Ectodermal cell (in vitro differentiated cells): ENCODE measurements around the gene POF1B.

Experiments
- H3K27ac ChIP-seq: 2 replicates; pipeline ENCODE4 v1.7.0; 2013; ENCODE audit warnings: mild to moderate bottlenecking, low read depth, low read length; ENCODE audit not compliant: insufficient read depth, poor library complexity, severe bottlenecking
- H3K27me3 ChIP-seq: 2 replicates; pipeline ENCODE4 v1.7.0; 2013; ENCODE audit warnings: mild to moderate bottlenecking, low read length; ENCODE audit not compliant: insufficient read depth, control insufficient read depth, poor library complexity, severe bottlenecking
- H3K36me3 ChIP-seq: one replicate; pipeline ENCODE4 v1.7.0; 2013; ENCODE audit warnings: low read length; ENCODE audit not compliant: control insufficient read depth, insufficient read depth
- H3K4me1 ChIP-seq: one replicate; pipeline ENCODE4 v1.7.0; 2013; ENCODE audit warnings: low read length; ENCODE audit not compliant: control insufficient read depth, insufficient read depth
- H3K4me3 ChIP-seq: 2 replicates; pipeline ENCODE4 v1.7.0; 2013; ENCODE audit warnings: low read depth, low read length, control low read depth; ENCODE audit not compliant: insufficient read depth
- H3K9me3 ChIP-seq: 2 replicates; pipeline ENCODE4 v1.7.0; 2013; ENCODE audit warnings: mild to moderate bottlenecking, low read length, moderate library complexity; ENCODE audit not compliant: control insufficient read depth
- WGBS, 2 experiments: methylation state at CpG; one replicate each; pipeline ENCODE4 v1.1.7; 2013; ENCODE audit warnings: missing lambda C conversion rate in 2 of 2; 5-methylcytosine and 5-hydroxymethylcytosine counted together

The POF1B gene

GRCh38 chrX:85243761-85244449, 135.6 kb downstream of the POF1B start, which contains the start of the genes SATL1 and ZNF711:
SATL1 (minus strand) TSS chrX:85243779; CDS start chrX:85108968, 134,811 bp downstream.
ZNF711 (plus strand) TSS chrX:85243991; CDS start chrX:85247573, 3,582 bp downstream.
- H3K4me1 ChIP-seq: no peaks in the 10 kb centered on the region
- peak within 1 kb of the TSS; percentile 92 for H3K27ac ChIP-seq
- H3K27me3 ChIP-seq: peaks cover 5% of the 10 kb centered on the region
- no peaks in the 10 kb centered on the region for H3K36me3 ChIP-seq
- WGBS, 2 experiments: 0 to 1% methylated on average over 63 to 65 of the region's 65 CpGs
- no peaks in the 10 kb centered on the region for H3K9me3 ChIP-seq
- H3K4me3 ChIP-seq: peak within 1 kb of the TSS; percentile 74

- 86 to 95% methylated on average over 1 of the region's 2 CpGs for WGBS, 2 experiments
- Histone ChIP-seq H3K4me3 (peak overlapping the region; percentile 74), H3K9me3 (no peaks in the 10 kb centered on the region), H3K27ac (no peak overlapping the region), H3K27me3 (peaks cover 5% of the 10 kb centered on the region), H3K4me1 (no peaks in the 10 kb centered on the region), H3K36me3 (no peaks in the 10 kb centered on the region)
Observed at GRCh38 chrX:85243155-85243554, 136.3 kb downstream of the POF1B start.
